HG03520 (cell line): ENCODE measurements around the gene MAGI3.
"Not testable (repeated sequence)": the region's sequence is repeated elsewhere in the genome, so short reads cannot be mapped to it uniquely, and the experiment has no call there.

Source experiments
- ATAC-seq: cut with Tn5 transposase; IDR thresholded peaks from one replicate; pipeline ENCODE4 v1.9.1; 2021; ENCODE audit warnings: mild to moderate bottlenecking, moderate library complexity; ENCODE audit not compliant: unreplicated experiment

Gene MAGI3

DNA sequence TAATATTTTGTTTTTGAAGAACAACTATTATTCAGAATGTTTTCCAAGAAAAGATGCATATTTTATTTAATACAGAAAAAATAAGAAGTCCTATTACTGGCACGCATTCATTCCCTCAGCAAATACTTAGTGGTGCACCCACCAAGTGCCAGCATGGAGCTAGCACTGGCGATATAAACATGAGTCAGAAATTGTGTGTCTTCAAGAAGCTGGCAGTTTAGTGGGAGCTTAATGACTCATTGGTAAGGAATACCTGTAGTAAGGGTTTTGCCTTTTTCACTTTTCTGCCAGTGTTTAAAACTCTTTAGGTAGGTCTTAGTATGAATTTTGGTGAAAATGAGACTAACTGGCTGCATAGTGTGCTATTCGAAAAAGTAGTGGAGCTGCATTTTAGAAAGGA lies 6.3 kb downstream of the MAGI3 start:
- no peak for ATAC-seq

DNA sequence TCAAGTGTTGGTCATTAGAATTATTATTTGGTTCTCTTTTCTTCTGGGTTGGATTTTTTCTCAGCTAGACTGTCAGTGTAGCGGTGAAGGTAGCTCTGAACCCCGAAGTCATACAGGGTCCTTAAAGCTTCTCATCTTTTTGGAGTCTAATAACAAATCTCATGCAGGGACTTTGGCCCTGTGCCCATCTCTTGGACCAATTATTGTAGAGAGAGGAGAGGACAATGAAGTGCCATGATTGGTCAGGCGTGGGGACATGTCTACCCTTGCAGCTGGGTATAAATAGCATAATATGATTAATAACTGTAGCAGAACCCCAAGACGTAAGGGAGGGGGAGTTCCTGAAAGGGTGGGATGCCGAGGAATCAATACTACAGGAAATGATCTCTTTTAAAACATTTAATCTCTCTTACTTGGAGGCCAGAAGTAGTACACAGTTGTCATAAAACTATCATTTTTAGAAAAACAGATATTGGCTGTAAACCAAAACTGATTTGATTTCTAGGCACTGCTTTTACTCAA lies 8.8 kb downstream of the MAGI3 start:
- no peak for ATAC-seq

GRCh38 chr1:113401067-113401466 lies 10.8 kb downstream of the MAGI3 start:
- ATAC-seq = no peak

DNA sequence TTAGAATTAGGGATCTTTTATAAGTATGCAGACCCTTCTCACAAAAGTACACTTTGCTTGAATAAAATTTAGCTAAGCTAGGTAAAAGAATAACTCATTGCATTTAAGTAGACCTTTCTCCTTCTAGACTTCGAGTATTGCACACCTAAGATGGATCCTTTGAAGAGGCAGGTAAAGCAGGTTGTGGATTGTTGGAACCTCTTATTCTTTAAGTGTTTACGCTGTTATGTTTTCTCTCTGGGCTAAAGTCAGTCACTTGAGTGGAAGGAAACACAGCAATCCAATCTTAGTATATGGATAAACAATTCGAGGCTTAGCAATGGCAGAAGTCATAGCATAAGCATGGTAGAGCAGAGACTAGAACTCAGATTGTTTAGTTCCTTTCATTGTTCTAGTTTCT lies 11.4 kb downstream of the MAGI3 start:
- no peak for ATAC-seq

- ATAC-seq = no peak
Observed at GRCh38 chr1:113403065-113403464, 12.8 kb downstream of the MAGI3 start.

DNA sequence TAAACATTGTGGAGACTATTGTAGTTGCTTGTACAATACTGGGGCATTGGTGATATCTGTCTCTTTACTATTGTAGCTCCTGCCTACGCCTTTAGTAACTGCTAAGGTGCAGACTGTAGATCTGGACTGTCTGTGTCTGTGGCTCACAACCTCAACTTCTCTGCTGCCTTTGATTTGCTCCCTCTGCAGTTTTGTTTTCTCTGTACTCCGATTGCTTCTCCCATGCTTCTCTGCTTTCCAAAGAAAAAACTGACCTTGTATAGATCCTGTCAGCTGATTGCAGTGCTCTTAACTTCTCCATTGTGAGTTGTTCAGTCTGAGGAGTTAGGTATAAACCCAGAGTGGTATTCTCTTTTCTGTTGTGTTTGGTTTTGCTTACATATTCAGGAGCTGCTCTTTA lies 15.3 kb downstream of the MAGI3 start:
- ATAC-seq = no peak

DNA sequence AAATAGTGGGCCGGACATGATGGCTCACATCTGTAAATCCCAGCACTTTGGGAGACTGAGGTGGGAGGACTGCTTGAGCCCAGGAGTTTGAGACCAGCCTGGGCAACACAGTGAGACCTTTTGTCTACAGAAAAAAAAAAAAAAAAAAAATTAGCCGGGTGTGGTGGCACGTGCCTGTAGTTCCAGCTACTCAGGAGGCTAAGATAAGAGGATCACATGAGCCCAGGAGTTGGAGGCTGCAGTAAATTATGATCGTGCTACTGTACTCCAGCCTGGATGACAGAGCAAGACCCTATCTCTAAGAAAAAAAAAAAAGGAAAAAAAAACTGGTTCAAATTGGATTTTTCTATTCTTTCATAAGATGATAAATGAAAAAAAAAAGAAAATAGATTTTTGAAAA lies 15.8 kb downstream of the MAGI3 start:
- not testable (repeated sequence) for ATAC-seq

GRCh38 chr1:113409363-113409762 lies 19.0 kb downstream of the MAGI3 start:
- ATAC-seq = no peak

GRCh38 chr1:113412020-113412419 lies 21.7 kb downstream of the MAGI3 start:
- not testable (repeated sequence) for ATAC-seq

- no peak for ATAC-seq
Observed at GRCh38 chr1:113415310-113416070, 25.2 kb downstream of the MAGI3 start.

- not testable (repeated sequence) for ATAC-seq
Observed at GRCh38 chr1:113416071-113416470, 25.8 kb downstream of the MAGI3 start.

DNA sequence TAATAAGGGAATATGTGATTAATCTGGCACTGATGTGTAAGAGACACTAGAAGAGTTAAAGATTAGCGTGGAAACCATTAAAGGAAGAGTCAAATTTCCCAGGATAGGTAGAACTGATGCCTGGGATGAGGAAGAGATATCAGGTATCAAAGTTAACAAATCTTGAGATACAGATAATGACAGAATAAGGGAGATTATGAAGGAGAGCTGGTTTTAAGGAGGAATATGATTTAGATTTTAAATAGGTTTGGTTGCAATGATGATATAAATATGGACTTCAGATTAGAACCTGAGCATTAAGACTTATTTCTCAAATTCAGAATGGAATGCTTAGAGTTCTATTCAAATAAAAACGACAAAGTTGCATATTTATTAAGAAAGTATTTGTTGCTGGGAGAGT lies 26.2 kb downstream of the MAGI3 start:
- ATAC-seq = no peak

- no peak for ATAC-seq
Observed at GRCh38 chr1:113422315-113423068, 32.2 kb downstream of the MAGI3 start.

GRCh38 chr1:113423826-113424225 lies 33.5 kb downstream of the MAGI3 start:
- ATAC-seq = no peak

DNA sequence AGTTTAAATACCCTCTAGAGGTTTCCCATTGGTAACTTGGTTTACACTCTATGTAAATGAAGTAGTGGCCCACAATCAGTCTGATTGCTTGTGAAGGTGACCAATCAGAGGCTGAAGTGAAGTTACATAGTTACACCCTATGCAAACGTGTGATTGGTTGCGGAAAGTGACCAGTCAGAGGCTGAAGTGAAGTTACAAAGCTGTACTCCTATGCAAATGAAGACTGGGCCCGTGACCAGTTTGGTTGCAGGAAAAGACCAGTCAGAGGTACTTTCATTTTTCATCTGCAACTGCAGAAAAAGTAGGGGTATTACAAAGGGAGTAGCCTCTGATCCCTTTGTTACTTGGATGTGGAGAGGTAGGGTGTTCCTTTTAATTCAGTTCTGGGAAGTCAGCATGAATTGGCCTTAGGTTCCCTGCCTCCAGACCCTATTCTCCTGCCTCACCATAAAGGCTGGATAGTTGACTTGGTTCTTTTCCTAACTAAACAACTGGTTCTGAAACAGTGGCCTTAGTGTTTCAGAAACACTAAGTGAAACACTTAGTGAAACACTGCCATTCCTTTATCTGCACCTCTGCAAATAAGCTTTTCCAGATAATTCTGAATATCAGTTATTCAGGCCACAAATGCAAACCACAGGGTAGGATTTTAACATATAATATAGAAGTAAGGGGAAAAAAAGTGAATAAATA lies 39.3 kb downstream of the MAGI3 start:
- no peak for ATAC-seq

DNA sequence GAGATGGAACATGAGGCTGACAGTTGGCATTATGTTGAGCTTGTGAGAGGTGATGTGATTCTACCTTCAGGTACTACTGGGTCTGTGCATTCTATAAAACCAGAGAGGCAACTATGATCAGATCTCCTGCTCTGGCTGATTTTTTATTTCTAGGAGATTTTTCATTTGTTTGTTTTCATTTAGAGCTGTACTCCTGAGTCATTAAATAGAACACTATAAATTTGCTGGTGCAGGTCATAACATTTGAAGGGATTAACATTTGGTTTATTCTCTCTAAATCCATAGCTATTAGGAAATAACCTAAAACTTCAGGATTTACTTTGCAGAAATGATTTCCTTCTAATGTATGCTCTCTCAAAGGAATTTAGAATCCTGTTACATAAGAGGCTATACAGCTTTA lies 42.9 kb downstream of the MAGI3 start:
- ATAC-seq = no peak

GRCh38 chr1:113434081-113434873 lies 44.0 kb downstream of the MAGI3 start:
- no peak for ATAC-seq

GRCh38 chr1:113434874-113435175 lies 44.5 kb downstream of the MAGI3 start:
- ATAC-seq = no peak

DNA sequence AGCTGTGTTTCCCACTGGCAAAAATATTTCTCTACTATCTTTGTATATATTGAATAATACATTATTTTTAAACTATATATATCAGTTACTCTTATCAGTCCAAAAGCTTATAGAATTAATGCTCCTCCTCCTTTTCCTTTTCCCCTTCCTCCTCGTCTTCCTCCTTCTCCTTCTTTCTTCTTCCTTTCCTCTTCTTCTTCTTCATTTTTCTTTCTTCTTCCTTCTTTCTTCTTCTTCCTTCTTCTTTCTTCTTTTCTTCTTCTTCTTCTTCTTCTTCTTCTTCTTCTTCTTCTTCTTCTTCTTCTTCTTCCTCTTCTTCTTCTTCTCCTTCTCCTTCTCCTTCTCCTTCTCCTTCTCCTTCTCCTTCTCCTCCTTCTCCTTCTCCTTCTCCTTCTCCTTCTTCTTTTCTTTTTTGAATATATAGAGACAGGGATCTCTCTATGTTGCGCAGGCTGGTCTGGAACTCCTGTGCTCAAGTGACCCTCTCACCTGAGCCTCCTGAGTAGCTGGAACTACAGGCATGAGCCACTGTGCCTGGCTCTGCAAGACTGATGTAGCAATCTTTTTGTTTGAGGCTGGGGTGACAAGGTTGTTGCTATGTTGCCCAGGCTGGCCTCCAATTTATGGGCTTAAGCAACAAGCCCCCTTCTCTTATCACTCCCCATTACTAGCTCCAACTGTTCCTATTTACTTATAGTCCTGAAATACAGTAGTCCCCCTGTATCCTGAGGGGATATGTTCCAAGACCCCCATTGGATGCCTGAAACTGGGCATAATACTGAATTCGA lies 47.4 kb downstream of the MAGI3 start:
- ATAC-seq = no peak
